ENCODE results near the gene WNK1.

GRCh38 chr12:920676-921075 is 168.3 kb downstream of the WNK1 start:
- TF ChIP-seq CTCF (IDR thresholded peaks at IDR 0.05) = no peak
- no peak for TF ChIP-seq POLR2A (IDR thresholded peaks at IDR 0.05)

Data from lower leg skin (tissue), 3 donors.